ENCODE measurements around the gene CREM. TPM values are rescaled to one million over a fixed set of nuclear protein-coding genes. Genes with fewer than 3 reads are reported as not detected.

The CREM gene
- total and polyA plus RNA-seq, 2 of the 8 experiments (the other 6 are each of a cell fraction or from before 2014, with no cell fraction given), result 18.7 to 21.9 TPM

DNA sequence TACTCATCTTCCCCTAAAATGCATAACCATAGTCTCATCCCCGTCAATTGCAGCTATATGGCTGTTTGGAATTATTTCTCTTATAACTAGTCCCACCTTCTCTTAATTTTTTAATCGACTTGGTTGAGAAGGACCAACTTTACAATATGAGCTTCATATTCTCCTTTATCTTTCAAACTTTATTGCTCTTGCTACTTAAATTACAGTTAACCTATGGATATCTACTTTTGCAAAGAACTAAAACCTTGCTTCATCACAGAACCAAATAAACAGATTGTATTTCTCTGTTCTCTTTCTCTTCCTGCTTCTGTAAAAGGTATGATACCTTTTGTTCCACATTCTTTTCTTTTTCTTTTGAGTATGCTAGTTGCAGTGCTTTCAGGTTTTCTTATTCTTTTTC, 6.1 kb downstream of the CREM start:
- Histone ChIP-seq H2BK15ac (ENCODE audit: low read length) (no peak overlapping the region), H2BK5ac (ENCODE audit: low read depth, low read length) (no peak overlapping the region), H2BK120ac (replicated peaks; ENCODE audit: low read depth, low read length) (no peak overlapping the region), H3K27ac (ENCODE audit: low read depth, low read length) (no peak overlapping the region), H3K9me3 (ENCODE audit: insufficient read depth in 2 of 2, low read depth in 1 of 2, low read length in 1 of 2) (no peaks in the 10 kb centered on the region; a peak in 1 of 4 replicates), H4K91ac (replicated peaks; ENCODE audit: insufficient read length, low read length) (no peak overlapping the region), H2AK5ac (ENCODE audit: low read depth, low read length) (no peak overlapping the region), H4K5ac (ENCODE audit: insufficient read length, low read depth, low read length) (no peak overlapping the region), H3K14ac (ENCODE audit: insufficient read length) (no peak overlapping the region), H2AFZ (ENCODE audit: low read length) (no peak overlapping the region), H3K4me1 (replicated peaks in 1 of 4; ENCODE audit: control insufficient read depth in 3 of 4, insufficient read depth in 4 of 4, low read length in 3 of 4) (peaks cover 0 to 3% (median 1%) of the 10 kb centered on the region in 4 experiments; a peak in 2 of 7 replicates), H3K18ac (ENCODE audit: extremely low read depth, low read length) (no peak overlapping the region), H4K20me1 (replicated peaks in 1 of 2; ENCODE audit: control insufficient read depth in 1 of 2, insufficient read depth in 2 of 2, low read length in 2 of 2) (no peaks in the 10 kb centered on the region), H3K4ac (replicated peaks; ENCODE audit: insufficient read length, low read depth, low read length) (no peak overlapping the region), H3K27me3 (replicated peaks in 1 of 4; ENCODE audit: control insufficient read depth in 3 of 4, extremely low read depth in 1 of 4, insufficient read depth in 3 of 4, low read length in 3 of 4) (no peaks in the 10 kb centered on the region; a peak in 1 of 7 replicates), H3K79me1 (ENCODE audit: low read depth, low read length) (peaks cover 2% of the 10 kb centered on the region; the same call in 1 of the 2 replicates), H3K23me2 (ENCODE audit: low read depth, low read length) (peaks cover 2% of the 10 kb centered on the region; the same call in 1 of the 2 replicates), H3K56ac (replicated peaks; ENCODE audit: insufficient read length, low read depth, low read length) (no peak overlapping the region), H3K79me2 (ENCODE audit: control insufficient read depth in 1 of 2, insufficient read depth in 2 of 2, low read length in 2 of 2) (peaks cover 0 to 28% of the 10 kb centered on the region in 2 experiments; a peak in 2 of 4 replicates), H3K23ac (ENCODE audit: insufficient read length) (no peak overlapping the region), H3K36me3 (ENCODE audit: control insufficient read depth in 2 of 4, insufficient read depth in 4 of 4, low read length in 3 of 4) (no peaks in the 10 kb centered on the region), H3K9ac (replicated peaks in 1 of 4; ENCODE audit: extremely low read depth in 1 of 4, low read depth in 3 of 4, low read length in 3 of 4) (no peak overlapping the region), H3K4me2 (ENCODE audit: insufficient read depth in 1 of 2, low read depth in 2 of 2, low read length in 2 of 2) (no peak overlapping the region), H2BK12ac (ENCODE audit: low read depth, low read length) (no peak overlapping the region), H3K4me3 (ENCODE audit: extremely low read depth in 1 of 4, insufficient read depth in 2 of 4, low read depth in 3 of 4, low read length in 4 of 4) (no peak overlapping the region), H4K8ac (ENCODE audit: extremely low read depth, insufficient read depth, low read length) (no peak overlapping the region), H2BK20ac (ENCODE audit: low read length) (no peak overlapping the region)
- 77% methylated on average over 2 of the region's 2 CpGs; no CpG with 5 or more reads in 1 of the 2 experiments for WGBS, 2 experiments (ENCODE audit: extremely low coverage in 1 of 2, insufficient coverage in 1 of 2, insufficient read length in 1 of 2, insufficient replicate concordance in 2 of 2, low coverage in 1 of 2, low lambda C conversion rate in 2 of 2, missing lambda C conversion rate in 1 of 2)
- no peak for DNase-seq (ENCODE audit: low read depth in 1 of 2, low spot score in 2 of 2)
- FAIRE-seq, result no peak
- POLR2A ChIA-PET (ENCODE audit: partially characterized antibody), result no interaction called here
- CTCF ChIA-PET (ENCODE audit: partially characterized antibody), result interaction anchor here (1.7 kb wide), 1 partner anchor 63 kb away, joined by 5 read pairs; no protein-coding TSS in a partner anchor
- TF ChIP-seq HDAC6 (IDR thresholded peaks at IDR 0.05; ENCODE audit: low read depth, low read length) (no peak), POLR2AphosphoS5 (IDR thresholded peaks at IDR 0.05; ENCODE audit: low read depth, low read length) (no peak), RBBP5 (IDR thresholded peaks at IDR 0.05; ENCODE audit: borderline replicate concordance, low read depth, low read length) (no peak), RXRA (IDR thresholded peaks at IDR 0.05; ENCODE audit: insufficient read depth, low read depth, low read length) (no peak), USF2 (IDR thresholded peaks at IDR 0.05; ENCODE audit: low read length) (no peak), RAD21 (IDR thresholded peaks at IDR 0.05 in 1 of 2, conservative IDR thresholded peaks at IDR 0.05 in 1 of 2; ENCODE audit: low read depth in 2 of 2, low read length in 2 of 2) (no peak), ASH2L (IDR thresholded peaks at IDR 0.05; ENCODE audit: low read length) (no peak), PHF8 (conservative IDR thresholded peaks at IDR 0.05; ENCODE audit: low read depth, low read length) (no peak), CBX5 (IDR thresholded peaks at IDR 0.05; ENCODE audit: low read depth, low read length) (no peak), SIX5 (IDR thresholded peaks at IDR 0.05; ENCODE audit: low read depth, low read length) (no peak), EZH2 (IDR thresholded peaks at IDR 0.05; ENCODE audit: low read depth, low read length, severe bottlenecking) (no peak)
- TF ChIP-seq, protein P1, sequence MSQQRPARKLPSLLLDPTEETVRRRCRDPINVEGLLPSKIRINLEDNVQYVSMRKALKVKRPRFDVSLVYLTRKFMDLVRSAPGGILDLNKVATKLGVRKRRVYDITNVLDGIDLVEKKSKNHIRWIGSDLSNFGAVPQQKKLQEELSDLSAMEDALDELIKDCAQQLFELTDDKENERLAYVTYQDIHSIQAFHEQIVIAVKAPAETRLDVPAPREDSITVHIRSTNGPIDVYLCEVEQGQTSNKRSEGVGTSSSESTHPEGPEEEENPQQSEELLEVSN (IDR thresholded peaks at IDR 0.05), result no peak
